IPS DF 6.9 (cell line): ENCODE data around the gene SCAF1.
A peak's percentile ranks its signal among the peaks of the same experiment; 100 is the strongest.

Experiments
- DNase-seq: peaks from one replicate; pipeline ENCODE4 v3.0.0-alpha.2; 2013; ENCODE audit warnings: low read depth, low spot score
- H3K27ac ChIP-seq: one replicate; pipeline ENCODE4 v1.5.1; 2013; ENCODE audit warnings: low read length, control low read depth
- H3K27me3 ChIP-seq: 2 replicates; pipeline ENCODE4 v1.6.1; 2013; ENCODE audit warnings: mild to moderate bottlenecking, low read length; ENCODE audit not compliant: control insufficient read depth, insufficient read depth
- H3K36me3 ChIP-seq: 2 replicates; pipeline ENCODE4 v1.6.1; 2013; ENCODE audit warnings: low read length; ENCODE audit not compliant: control insufficient read depth, insufficient read depth
- H3K4me1 ChIP-seq: 2 replicates; pipeline ENCODE4 v1.6.1; 2013; ENCODE audit warnings: low read length; ENCODE audit not compliant: control insufficient read depth, insufficient read depth
- H3K4me3 ChIP-seq: 2 replicates; pipeline ENCODE4 v1.5.1; 2013; ENCODE audit warnings: mild to moderate bottlenecking, low read length
- H3K9me3 ChIP-seq: 2 replicates; pipeline ENCODE4 v1.6.1; 2013; ENCODE audit warnings: low read length, inconsistent platforms; ENCODE audit not compliant: control insufficient read depth, insufficient read depth
- WGBS: extraction: QIAGEN DNeasy Blood & Tissue Kit; methylation state at CpG from one replicate; pipeline ENCODE4 v1.1.7; 2013; ENCODE audit warnings: mixed read lengths, missing lambda C conversion rate; ENCODE audit not compliant: insufficient read length, insufficient coverage; 5-methylcytosine and 5-hydroxymethylcytosine counted together

SCAF1 gene

GRCh38 chr19:49636233-49636932 is 5.6 kb upstream of the SCAF1 start:
- H3K9me3 ChIP-seq = no peaks in the 10 kb centered on the region
- no CpG with 5 or more reads among the region's 30 CpGs for WGBS

GRCh38 chr19:49637821-49638738 is 3.9 kb upstream of the SCAF1 start:
- no CpG with 5 or more reads among the region's 19 CpGs for WGBS
- no peaks in the 10 kb centered on the region for H3K27me3 ChIP-seq
- DNase-seq = no peak
- H3K9me3 ChIP-seq = no peaks in the 10 kb centered on the region
- H3K4me3 ChIP-seq = no peak overlapping the region
- H3K36me3 ChIP-seq = no peaks in the 10 kb centered on the region
- peaks cover 3% of the 10 kb centered on the region for H3K4me1 ChIP-seq
- no peak overlapping the region for H3K27ac ChIP-seq

More at GRCh38 chr19:49636233-49636932, 5.6 kb upstream of the SCAF1 start:
- H3K4me1 ChIP-seq = peaks cover 3% of the 10 kb centered on the region
- no peak overlapping the region for H3K27ac ChIP-seq
- H3K36me3 ChIP-seq = no peaks in the 10 kb centered on the region
- DNase-seq = no peak
- H3K4me3 ChIP-seq = no peak overlapping the region
- H3K27me3 ChIP-seq = no peaks in the 10 kb centered on the region

- WGBS = no CpG with 5 or more reads among the region's 31 CpGs
- Histone ChIP-seq H3K36me3 (no peaks in the 10 kb centered on the region), H3K4me1 (peaks cover 3% of the 10 kb centered on the region), H3K4me3 (peak overlapping the region; percentile 38; the same call in 1 of the 2 replicates), H3K27me3 (no peaks in the 10 kb centered on the region), H3K9me3 (no peaks in the 10 kb centered on the region), H3K27ac (no peak overlapping the region)
- no peak for DNase-seq
These were observed 2.5 kb upstream of the SCAF1 start for GRCh38 chr19:49639401-49640112.

GRCh38 chr19:49640113-49640898 is 1.7 kb upstream of the SCAF1 start, which contains the start of gene RRAS:
RRAS (minus strand) TSS chr19:49640143; CDS start chr19:49640098, 45 bp downstream.
- DNase-seq = peak; percentile 100
- H3K4me3 ChIP-seq = peak within 1 kb of the TSS; percentile 38; the same call in 1 of the 2 replicates
- H3K27me3 ChIP-seq = no peaks in the 10 kb centered on the region
- no peaks in the 10 kb centered on the region for H3K36me3 ChIP-seq
- WGBS = no CpG with 5 or more reads among the region's 51 CpGs
- H3K27ac ChIP-seq = no peak within 1 kb of the TSS
- H3K9me3 ChIP-seq = no peaks in the 10 kb centered on the region
- H3K4me1 ChIP-seq = peaks cover 3% of the 10 kb centered on the region

- no CpG with 5 or more reads among the region's 5 CpGs for WGBS
- DNase-seq = no peak
- H3K4me3 ChIP-seq = peak overlapping the region; percentile 99
- peaks cover 14% of the 10 kb centered on the region; the same call in 1 of the 2 replicates for H3K36me3 ChIP-seq
- H3K27ac ChIP-seq = no peak overlapping the region
- no peaks in the 10 kb centered on the region for H3K9me3 ChIP-seq
- peaks cover 2% of the 10 kb centered on the region for H3K4me1 ChIP-seq
- no peaks in the 10 kb centered on the region for H3K27me3 ChIP-seq
These were observed 555 bp downstream of the SCAF1 start for GRCh38 chr19:49642492-49643035.

- WGBS = no CpG with 5 or more reads among the region's 2 CpGs
- DNase-seq = no peak
- H3K36me3 ChIP-seq = peaks cover 14% of the 10 kb centered on the region; the same call in 1 of the 2 replicates
- no peaks in the 10 kb centered on the region for H3K27me3 ChIP-seq
- H3K4me1 ChIP-seq = 0 out of 2 replicates have a peak, but pooled peaks cover 2% of the 10 kb centered on the region
- no peak overlapping the region for H3K27ac ChIP-seq
- no peak overlapping the region for H3K4me3 ChIP-seq
- H3K9me3 ChIP-seq = no peaks in the 10 kb centered on the region
These were observed 1.5 kb downstream of the SCAF1 start for GRCh38 chr19:49643466-49643865.

GRCh38 chr19:49645592-49645991 is 3.6 kb downstream of the SCAF1 start:
- DNase-seq = no peak
- Histone ChIP-seq H3K27ac (no peak overlapping the region), H3K36me3 (peaks cover 26% of the 10 kb centered on the region), H3K27me3 (no peaks in the 10 kb centered on the region), H3K4me3 (no peak overlapping the region), H3K4me1 (no peaks in the 10 kb centered on the region), H3K9me3 (no peaks in the 10 kb centered on the region)
- WGBS = no CpG with 5 or more reads among the region's 11 CpGs

- Histone ChIP-seq H3K36me3 (peaks cover 27% of the 10 kb centered on the region), H3K27me3 (no peaks in the 10 kb centered on the region), H3K4me3 (no peak overlapping the region), H3K27ac (no peak overlapping the region), H3K4me1 (no peaks in the 10 kb centered on the region), H3K9me3 (no peaks in the 10 kb centered on the region)
- no CpG with 5 or more reads among the region's 13 CpGs for WGBS
- no peak for DNase-seq
These were observed 4.0 kb downstream of the SCAF1 start for GRCh38 chr19:49645995-49646394.

- H3K4me3 ChIP-seq = no peak overlapping the region
- H3K4me1 ChIP-seq = no peaks in the 10 kb centered on the region
- H3K27me3 ChIP-seq = no peaks in the 10 kb centered on the region
- DNase-seq = no peak
- H3K36me3 ChIP-seq = peaks cover 32% of the 10 kb centered on the region
- no peaks in the 10 kb centered on the region for H3K9me3 ChIP-seq
- WGBS = no CpG with 5 or more reads among the region's 17 CpGs
- no peak overlapping the region for H3K27ac ChIP-seq
These were observed 4.6 kb downstream of the SCAF1 start for GRCh38 chr19:49646586-49646985.
